Stimulated activated CD8-positive, alpha-beta memory T cell treated with anti-CD3 and anti-CD28 coated beads, Interleukin-4, amount 100 ng/mL, for 4 hours (primary cell): ENCODE measurements around the gene MCTP2.

Experiments
- DNase-seq, 2 donors: peaks; one replicate each; pipeline ENCODE4 v3.0.0-alpha.2; 2020; ENCODE audit warnings: low read depth in 2 of 2, low spot score in 1 of 2

The MCTP2 gene

DNA sequence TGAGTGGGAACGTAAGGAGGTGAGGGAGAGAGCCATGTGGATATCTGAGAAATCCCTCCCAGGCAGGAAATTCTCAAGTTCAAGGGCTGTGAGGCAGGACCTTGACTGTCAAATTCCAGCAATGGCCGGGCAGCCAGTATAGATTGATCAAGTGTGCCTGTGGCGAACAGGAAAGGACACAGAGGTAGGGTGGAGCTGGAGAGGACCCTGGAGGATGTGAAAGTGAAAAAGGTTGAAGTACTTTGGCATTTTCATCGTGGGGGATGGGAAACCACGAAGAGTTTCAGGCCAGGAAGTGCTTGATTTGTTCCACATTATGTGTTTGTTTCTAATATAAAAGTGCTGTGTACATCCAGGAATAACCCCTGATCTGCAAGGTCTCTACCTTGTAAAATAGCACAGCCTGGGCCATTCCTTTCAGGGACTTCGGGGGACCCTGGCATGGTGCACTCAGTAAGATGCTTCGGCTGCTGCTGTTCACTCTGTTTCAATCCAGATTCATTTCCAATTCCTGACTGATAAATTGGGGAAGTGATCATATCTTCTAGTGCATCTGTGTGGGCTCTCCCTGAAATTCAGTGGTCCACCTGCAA lies 156.6 kb downstream of the MCTP2 start:
- no peak for DNase-seq

GRCh38 chr15:94395640-94396039 lies 164.3 kb downstream of the MCTP2 start:
- no peak for DNase-seq

GRCh38 chr15:94397337-94397736 lies 166.0 kb downstream of the MCTP2 start:
- DNase-seq: no peak

GRCh38 chr15:94398001-94398400 lies 166.6 kb downstream of the MCTP2 start:
- no peak for DNase-seq

GRCh38 chr15:94400526-94401298 lies 169.4 kb downstream of the MCTP2 start:
- DNase-seq: no peak

DNA sequence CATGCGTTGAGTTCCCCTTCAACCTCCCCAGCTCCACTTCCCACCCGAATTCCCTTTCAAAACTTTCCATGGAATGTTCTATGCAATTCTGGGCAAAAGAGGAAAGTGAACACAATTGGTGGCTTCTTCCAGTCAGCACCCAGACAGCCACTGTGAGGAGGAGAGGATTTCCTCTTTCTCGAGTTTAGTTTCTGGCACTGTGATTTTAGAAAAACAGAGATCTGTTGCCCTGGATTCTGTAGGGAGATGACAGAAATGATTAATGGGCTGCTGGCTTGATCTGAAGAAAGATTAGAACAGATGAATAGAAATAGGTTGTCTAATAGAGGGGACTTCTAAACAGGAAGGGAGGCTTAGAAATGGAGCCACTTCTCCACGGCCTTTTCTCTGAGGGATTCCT lies 172.0 kb downstream of the MCTP2 start:
- DNase-seq: no peak

GRCh38 chr15:94404733-94405283 lies 173.4 kb downstream of the MCTP2 start:
- DNase-seq: no peak

DNA sequence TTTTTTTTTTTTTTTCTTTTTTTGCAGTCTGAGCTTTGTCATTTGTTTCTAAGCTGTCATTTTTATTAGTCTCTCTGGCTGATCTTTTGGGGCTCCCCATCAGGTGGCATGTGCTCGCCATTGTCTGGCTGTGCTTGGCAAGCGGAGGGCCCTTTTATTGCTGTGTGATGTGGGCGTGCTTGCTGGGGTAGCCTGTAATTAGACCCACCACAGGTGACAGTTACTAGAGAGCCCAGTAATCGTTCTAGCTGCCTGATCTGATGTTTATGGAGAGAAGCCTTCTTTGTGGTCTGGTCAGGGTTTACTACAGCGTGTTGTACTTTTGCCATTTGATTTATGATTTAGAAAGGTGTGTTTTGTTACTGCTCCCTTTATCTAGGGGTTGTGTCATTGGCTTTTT lies 179.9 kb downstream of the MCTP2 start:
- DNase-seq: no peak

DNA sequence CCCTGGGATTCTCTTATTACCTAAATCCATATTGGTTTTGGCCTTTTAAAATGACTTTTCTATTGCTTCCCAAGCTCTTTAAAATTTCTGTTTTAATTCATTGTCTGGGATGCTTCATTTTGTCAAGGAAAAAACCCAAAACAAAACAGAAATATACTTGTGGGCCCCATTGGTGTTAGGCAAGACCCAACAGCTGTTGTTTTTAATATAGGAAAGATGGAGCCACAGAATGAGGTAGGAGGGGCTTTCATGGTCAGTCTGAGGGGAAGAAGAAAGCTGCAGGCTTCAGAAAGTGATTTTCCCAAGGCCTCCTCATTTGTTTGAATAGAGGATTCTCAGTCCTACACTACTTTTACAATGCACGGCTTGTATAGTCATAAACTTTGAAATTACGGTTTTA lies 180.5 kb downstream of the MCTP2 start:
- no peak for DNase-seq

GRCh38 chr15:94412979-94413746 lies 181.8 kb downstream of the MCTP2 start:
- DNase-seq: no peak

DNA sequence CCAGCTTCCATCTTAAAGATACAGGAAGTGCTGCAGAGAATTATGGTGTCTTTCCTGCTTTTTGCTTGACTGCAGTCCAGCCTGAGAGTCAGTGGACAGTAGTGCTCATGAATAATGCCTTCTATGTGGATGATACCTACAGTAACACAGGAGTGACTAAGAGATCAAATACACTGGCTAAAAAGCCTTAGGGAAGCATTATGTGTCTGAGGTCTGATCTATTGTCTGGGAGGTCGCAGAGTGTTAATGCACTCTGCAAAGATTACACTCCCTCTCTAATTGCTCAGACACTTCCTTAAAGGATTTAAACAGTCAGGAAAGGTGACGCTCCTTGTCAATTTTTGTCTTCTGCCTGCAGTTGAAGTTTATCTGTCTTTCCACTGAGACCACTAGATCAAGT lies 183.6 kb downstream of the MCTP2 start:
- no peak for DNase-seq

DNA sequence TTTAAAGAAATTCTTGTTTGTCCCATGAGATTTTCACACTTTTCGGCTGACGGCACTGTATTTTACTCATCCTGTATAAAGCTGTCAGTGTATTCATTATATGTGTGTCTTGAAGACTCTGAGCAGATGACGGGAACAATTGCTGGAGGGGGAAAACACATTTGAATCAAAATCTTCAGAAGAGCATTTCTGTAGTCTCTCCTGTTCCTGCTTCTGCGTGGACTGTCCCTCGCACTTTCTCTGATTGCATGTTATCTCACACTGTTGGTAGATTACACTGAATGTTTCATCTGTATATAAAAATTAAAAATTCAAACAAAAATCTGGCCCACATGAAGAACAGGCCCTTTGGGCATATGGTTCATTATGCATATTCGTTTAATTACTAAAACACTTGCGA lies 184.9 kb downstream of the MCTP2 start:
- DNase-seq: no peak

DNA sequence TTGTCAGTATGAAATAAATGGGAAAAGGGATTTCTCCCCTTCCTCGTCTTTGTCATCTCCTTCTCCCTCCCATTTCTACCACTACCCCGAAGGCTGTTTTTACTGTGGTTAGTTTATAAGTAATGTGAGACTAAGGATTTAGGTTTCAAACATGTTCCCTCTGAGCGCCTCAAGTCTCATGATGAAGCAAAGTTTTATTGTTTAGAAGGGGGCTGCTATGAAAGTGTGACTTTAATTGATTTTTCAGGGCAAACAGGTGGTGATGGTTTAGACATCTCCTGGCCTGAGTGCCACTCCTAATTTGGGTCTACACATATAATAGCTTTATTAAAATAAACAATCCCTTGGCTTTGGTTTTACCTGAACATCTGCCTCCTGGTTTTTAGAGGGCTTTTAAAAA lies 185.5 kb downstream of the MCTP2 start:
- no peak for DNase-seq

DNA sequence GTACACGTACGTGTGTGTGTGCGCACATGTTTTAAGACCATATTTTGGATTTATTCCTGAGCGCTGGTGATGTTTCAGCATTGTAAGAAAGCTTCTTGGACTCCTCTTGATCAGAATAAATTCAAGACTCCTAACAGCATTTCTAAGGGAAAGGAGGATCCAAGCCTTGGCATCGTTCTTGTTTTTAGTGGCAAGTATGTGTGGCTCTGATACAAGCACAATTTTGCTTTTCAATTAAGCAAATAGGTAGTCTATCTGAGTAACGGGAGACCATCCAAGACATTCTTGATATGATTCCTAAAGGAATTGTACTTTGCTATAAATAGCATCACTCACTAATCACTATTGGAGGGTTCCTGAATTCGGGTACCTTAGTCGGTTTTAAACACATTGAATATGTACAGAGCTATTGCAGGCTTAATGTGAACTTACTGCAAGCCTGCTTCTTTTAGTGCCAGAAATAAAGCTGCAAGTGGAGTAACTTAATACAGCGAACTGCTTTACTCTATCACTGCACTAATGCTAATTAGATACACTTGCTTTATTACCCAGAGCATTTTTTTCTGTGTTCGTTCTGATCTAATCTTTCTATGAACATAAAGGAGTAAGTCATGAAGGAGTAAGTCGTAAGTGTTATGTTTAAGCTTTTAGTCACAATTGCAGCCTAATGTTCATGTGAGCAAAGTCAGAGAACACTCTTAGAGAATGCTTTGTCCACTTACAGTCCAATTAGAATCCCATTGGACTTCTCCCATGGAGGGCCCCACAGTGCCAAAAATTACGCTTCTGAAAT lies 186.3 kb downstream of the MCTP2 start:
- DNase-seq: no peak

GRCh38 chr15:94421706-94422105 lies 190.3 kb downstream of the MCTP2 start:
- DNase-seq: no peak

GRCh38 chr15:94432279-94432678 lies 200.9 kb downstream of the MCTP2 start:
- no peak for DNase-seq

DNA sequence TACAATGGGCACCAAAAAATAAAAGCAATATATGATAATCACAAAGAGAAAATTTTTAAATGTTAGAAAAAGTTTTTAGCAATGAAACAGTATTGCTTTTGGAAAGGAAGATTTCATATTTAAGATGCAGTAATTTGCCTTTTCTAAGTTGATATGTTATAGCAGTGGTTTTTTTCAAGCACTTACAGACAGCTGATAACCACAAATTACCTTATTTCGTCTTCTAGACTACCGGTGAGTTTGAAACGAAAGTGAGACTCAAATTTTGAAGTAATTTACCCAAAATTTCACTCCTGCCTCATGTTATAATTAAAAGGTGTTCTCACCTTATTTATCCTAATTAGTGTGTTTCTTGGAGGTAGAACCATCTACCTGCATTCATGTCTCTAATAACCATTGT lies 207.8 kb downstream of the MCTP2 start:
- no peak for DNase-seq

DNA sequence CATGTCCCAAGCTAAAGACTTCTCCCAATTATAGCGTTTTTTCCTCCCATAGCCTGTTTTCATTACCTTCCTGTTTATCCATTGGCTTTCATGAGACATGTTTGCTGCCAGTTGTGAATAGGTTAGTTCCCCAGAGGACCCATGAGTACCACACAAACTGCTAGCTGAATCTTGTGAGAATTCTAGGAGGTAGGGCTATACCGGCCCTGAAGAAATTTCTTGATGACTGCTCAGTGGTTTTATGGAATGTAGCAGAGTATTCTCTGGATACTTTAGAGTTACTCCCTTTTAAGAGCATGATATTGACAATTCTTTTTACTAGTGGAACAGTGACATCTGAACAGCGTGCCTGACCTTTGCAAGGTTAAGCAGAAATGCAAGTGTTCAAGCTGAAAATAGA lies 210.4 kb downstream of the MCTP2 start:
- DNase-seq: no peak

GRCh38 chr15:94442480-94442879 lies 211.1 kb downstream of the MCTP2 start:
- no peak for DNase-seq

DNA sequence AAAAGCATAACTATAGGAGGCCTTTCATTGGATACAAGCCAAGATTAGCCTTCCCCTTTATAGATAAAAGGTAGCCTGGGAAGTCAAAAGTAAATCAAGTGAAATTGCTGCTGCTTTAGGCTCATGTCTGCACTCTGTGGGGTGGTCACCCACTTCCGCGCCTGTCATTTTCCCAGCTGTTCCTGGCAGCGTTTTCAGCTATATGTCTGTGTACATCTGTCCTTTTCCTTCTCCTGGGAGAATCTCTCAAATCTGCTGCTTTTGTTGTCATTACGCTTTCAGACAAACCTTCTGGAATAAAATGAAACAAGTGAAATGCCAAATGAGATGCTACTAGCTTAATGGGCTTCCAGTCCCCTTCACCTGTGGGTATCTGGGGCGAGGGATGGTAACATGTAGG lies 211.8 kb downstream of the MCTP2 start:
- DNase-seq: no peak

GRCh38 chr15:94445566-94446160 lies 214.3 kb downstream of the MCTP2 start:
- no peak for DNase-seq
